ENCODE data around the gene MT1E.

DNA sequence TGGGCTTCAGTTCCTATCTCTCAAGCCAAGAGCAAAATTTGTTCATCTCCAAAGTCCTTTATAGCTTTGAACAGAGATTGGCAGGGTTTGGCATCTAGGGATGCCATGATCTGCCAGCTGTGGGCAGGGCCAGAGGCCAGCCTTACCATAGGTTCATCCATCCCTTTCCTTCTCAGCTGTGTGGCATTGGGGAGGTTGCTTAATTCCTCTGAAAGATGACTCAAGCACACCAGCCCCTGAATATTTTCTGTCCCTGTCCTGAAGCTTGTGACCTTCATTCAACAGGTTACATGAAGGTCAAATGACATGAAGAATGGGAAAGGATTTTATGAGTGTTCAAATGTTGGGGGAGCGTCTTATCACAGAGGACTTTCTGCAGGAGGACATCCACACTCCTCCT, 38.9 kb downstream of the MT1E start:
- TF ChIP-seq, protein P1, sequence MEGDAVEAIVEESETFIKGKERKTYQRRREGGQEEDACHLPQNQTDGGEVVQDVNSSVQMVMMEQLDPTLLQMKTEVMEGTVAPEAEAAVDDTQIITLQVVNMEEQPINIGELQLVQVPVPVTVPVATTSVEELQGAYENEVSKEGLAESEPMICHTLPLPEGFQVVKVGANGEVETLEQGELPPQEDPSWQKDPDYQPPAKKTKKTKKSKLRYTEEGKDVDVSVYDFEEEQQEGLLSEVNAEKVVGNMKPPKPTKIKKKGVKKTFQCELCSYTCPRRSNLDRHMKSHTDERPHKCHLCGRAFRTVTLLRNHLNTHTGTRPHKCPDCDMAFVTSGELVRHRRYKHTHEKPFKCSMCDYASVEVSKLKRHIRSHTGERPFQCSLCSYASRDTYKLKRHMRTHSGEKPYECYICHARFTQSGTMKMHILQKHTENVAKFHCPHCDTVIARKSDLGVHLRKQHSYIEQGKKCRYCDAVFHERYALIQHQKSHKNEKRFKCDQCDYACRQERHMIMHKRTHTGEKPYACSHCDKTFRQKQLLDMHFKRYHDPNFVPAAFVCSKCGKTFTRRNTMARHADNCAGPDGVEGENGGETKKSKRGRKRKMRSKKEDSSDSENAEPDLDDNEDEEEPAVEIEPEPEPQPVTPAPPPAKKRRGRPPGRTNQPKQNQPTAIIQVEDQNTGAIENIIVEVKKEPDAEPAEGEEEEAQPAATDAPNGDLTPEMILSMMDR (IDR thresholded peaks at IDR 0.05), result no peak
- TF ChIP-seq POLR2AphosphoS5 (IDR thresholded peaks at IDR 0.05) (no peak), EP300 (IDR thresholded peaks at IDR 0.05) (no peak)
